DMS153 treated with DMSO at 0.1 percent for 48 hours (cell line): Measurements from ENCODE around the gene CNN1.
"Not testable (repeated sequence)": the region's sequence is repeated elsewhere in the genome, so short reads cannot be mapped to it uniquely, and the experiment has no call there.

Experiments used
- DNase-seq: peaks from one replicate; lab custom pipeline; 2025; ENCODE audit not compliant: unreplicated experiment; lab: John Stamatoyannopoulos, UW

Gene CNN1

GRCh38 chr19:11564082-11564807 is 25.6 kb downstream of the CNN1 start:
- DNase-seq: not testable (repeated sequence)

- not testable (repeated sequence) for DNase-seq
These were observed 27.0 kb downstream of the CNN1 start for GRCh38 chr19:11565649-11565980.

- DNase-seq: no peak
These were observed 27.5 kb downstream of the CNN1 start for GRCh38 chr19:11566164-11566563.

- DNase-seq: no peak
These were observed 31.4 kb downstream of the CNN1 start for GRCh38 chr19:11570039-11570462.

GRCh38 chr19:11573354-11573753 is 34.7 kb downstream of the CNN1 start:
- not testable (repeated sequence) for DNase-seq

- not testable (repeated sequence) for DNase-seq
These were observed 35.1 kb downstream of the CNN1 start for GRCh38 chr19:11573763-11574162.

GRCh38 chr19:11574689-11575088 is 36.0 kb downstream of the CNN1 start:
- DNase-seq: no peak

DNA sequence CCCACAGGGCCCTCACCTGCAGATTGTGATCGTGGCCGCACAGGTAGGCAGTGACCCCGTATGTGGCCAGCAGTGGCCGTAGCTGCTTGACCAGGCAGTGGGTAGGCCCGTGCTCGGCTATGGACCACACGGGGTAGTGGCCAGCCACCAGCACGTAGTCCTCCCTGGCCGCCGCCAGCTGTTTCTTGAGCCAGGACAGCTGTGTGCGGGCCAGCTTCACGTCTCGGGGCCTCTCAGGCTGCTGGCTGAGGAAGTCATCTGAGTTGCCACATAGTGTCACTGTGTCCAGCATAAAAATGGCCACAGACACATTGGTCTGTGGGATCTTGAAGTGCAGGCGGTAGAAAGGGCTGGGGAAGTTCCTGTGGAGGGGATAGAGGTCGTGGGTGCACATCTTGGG is 37.6 kb downstream of the CNN1 start:
- DNase-seq: no peak

DNA sequence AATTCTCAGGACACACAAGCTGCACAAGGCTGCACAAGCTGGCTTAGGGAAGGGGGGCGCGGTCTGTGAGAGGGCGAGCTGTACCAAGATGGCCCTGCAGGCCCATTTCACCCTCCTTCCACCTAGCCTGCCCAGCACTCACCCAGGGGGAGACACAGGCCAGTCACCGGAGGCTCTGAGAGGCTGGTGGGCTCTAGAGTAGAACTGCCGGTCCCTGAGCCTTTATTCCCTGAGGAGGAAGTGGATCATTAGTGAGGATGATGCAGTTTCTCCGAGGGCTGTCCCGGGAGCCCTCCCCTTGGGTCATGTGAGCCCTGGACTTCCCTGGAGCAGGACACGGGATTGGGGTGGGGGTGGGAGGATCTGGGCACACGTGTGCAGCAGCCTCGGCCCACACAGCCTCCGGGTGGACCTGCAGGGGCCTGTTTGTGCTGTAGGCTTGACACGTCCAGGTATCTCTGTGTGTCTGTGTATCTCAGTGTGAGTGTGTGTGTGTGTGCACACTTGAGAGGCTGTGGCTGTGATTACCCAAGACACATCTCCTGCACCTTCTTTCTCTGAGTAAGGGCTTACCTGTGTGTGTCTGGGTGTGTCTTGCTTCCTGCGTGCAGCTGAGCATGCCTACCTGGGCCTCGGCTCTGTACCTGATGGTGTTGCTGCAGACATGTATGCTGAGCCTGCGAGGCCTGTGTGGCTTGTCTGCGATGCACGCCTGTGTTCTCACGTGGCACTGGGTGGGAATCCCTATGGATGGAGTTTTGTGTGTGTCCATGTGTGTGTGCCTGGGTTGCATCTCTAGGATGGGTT is 39.0 kb downstream of the CNN1 start, which contains the start of gene ACP5:
ACP5 (minus strand) TSS at position 195 of the 807 bp plus-strand sequence. CDS start 328 bp downstream, outside the sequence.
- DNase-seq: no peak

DNA sequence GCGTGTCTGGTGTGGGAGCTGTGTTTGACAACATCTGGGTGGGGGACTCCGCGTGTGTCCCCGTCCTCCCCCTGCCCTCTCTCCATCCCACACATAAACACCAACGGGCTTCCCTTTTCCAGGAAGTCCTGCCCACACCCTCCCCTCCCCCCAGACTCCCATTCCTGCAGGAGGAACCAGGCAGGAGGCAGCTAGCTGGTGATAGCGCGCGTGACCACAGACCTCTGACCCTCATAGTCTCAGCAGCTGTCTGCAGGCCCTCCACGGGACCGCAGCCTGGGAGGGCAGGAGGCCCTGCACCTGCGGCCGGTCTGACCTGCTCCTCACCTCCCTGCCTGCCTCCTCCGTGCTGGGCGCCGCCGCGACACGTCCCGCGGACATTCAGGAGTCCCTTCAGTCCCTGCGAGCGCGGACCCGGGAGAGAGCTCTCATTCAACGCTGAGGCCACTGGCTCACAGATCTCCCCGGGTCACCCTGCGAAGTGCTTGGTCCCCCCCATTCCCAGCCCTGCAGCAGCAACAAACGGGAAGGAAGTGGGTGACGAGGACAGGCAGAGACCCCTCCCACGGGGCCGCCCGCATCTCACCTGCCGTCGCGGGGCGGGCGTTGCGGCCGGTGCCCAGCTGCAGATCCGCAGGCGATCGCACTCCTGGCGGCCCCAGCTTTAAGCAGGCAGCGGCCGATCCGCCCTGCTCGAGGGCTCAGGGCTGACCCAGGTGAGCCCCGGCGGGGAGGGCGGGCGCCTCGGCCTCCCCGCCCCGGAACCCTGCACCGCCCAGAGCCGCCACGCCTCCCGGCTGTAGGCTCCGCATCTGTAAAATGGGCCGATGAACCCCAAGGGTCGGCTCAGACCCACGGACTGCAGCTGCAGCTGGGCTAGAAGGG is 39.8 kb downstream of the CNN1 start:
- DNase-seq: no peak

DNA sequence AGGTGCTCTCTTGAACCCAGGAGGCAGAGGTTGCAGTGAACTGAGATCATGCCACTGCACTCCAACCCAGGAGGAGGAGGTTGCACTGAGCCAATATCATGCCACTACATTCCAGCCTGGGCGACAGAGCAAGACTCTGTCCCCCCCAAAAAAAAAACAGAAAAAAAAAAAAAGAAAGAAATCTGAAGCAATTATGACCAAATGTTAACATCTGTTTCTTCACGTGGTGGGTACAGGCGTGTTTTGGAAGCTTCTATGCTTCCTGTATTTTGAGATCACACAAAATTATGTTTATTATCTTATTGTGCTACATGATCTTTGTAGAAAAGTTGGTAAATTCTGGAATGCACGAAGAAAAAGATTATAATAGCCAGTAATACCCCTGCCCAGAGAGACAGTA is 41.5 kb downstream of the CNN1 start:
- DNase-seq: no peak

GRCh38 chr19:11581740-11582139 is 43.1 kb downstream of the CNN1 start:
- DNase-seq: no peak

DNA sequence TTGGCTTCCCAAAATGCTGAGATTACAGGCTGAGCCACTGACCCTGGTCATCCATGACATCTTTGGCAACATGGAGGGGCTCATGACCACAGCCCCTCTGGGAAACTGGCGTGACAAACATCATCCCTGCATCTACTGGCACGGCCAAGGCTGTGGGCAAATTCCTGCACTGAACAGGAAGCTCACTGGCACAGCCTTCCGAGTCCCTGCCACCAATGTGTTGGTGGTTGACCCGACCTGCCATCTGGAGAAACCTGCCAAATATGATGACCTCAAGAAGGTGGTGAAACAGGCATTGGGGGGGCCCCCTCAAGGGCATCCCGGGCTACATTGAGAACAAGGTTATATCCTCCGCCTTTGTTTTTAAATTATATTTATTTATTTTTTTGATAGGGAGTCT is 47.7 kb downstream of the CNN1 start:
- no peak for DNase-seq

- DNase-seq: peak; percentile 74
These were observed 48.8 kb downstream of the CNN1 start for GRCh38 chr19:11587302-11587974.

DNA sequence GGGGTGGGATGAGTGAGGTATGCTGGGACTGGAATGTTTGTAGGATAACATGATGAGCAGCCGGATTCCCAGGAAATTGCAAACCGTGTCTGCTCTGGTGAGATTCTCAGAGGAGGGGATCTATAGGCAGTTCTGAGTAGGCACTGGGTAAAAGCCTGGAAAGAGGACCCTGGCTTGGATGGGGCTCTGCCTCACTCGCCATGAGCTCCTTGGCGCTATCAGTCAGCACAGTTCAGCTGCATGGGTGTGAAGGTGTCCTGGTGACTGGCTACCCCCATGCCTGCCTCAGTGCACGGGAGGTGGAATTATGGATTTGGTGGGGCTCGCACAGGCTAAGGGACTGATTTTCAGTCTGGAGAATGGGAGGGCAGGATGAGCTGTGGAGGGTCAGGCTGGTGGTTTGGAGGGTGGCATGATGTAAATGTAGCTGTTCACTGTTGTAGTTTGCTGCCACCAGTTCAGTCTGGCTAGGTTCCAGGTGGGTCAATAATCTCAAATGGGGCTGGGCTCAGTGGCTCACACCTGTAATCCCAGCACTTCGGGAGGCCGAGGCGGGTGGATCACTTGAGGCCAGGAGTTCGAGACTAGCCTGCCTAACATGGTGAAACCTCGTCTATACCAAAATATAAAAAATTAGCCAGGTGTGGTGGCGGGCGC is 49.5 kb downstream of the CNN1 start:
- no peak for DNase-seq

DNA sequence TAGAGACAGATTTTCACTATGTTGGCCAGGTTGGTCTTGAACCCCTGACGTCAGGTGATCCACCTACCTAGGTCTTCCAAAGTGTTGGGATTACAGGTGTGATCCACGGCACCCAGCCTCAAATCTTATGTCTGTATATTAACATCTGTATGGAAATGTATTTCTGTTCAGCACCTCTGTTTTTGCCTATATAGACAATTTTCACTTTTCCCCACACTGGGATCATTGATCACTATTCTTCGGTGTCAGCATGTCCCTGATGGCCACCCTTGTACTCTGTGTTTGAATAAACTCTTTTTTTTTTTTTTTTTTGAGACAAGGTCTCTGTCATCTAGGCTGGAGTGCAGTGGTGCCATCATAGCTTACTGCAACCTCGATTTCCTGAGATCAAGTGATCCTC is 55.4 kb downstream of the CNN1 start:
- DNase-seq: no peak

DNA sequence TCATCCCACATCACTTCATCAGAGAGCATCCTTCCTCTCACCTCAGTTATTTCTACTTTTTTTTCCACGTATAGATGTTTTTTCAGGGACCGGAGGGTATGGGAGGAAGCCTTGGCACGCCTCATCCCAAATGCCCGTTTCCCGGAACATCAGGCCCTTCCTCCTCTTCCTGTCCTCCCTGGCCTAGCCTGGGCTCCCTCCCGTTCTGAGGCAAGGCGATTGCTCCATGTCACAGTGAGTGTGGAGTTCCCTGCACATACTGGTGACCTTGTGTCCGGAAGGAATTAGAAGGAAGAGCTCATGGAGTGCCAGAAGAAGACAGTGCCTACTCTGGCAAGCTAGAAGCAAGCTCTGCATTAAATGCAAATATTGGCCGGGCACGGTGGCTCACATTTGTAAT is 57.5 kb downstream of the CNN1 start:
- DNase-seq: no peak

GRCh38 chr19:11597202-11598102 is 58.8 kb downstream of the CNN1 start, which contains the start of gene ZNF627:
Gene ZNF627, plus strand, starts transcription at chr19:11597483. Its CDS starts 145 bp downstream, at chr19:11597628.
- peak; percentile 84 for DNase-seq

GRCh38 chr19:11598103-11598483 is 59.4 kb downstream of the CNN1 start:
- no peak for DNase-seq
